ENCODE results near the gene CCDC85A. TPM values are rescaled to one million over a fixed set of nuclear protein-coding genes. Genes with fewer than 3 reads are reported as not detected.

Gene CCDC85A
- total and polyA plus RNA-seq, 2 experiments from 2014 or later = 2.5 to 3.3 TPM

DNA sequence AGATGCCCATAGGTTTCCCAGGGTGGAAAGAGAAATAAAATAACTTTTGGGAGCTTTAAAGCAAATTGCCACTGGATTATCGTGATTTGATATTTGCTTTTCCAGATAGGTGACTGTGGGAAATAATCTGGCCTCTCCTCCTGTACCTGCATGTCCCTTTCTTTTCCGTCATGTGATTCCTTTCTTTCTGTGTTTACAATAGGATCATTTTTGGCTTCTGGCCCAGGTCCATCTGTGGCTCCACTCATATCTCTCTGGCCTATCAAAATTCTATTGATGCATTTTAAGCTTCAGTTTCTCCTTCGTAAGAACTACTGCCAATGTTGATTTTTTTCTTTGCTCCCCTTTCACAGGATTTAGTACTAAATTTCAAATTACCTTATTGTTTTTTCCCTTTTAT is 153.6 kb downstream of the CCDC85A start:
- peak; percentile 28 for DNase-seq (ENCODE audit: low spot score)
- Histone ChIP-seq H4K20me1 (ENCODE audit: insufficient read depth, poor library complexity, severe bottlenecking) (no peaks in the 10 kb centered on the region), H3K4me3 (no peak overlapping the region), H2AFZ (no peak overlapping the region), H3K36me3 (replicated peaks; ENCODE audit: insufficient read depth, low read depth) (no peaks in the 10 kb centered on the region), H3K4me2 (no peak overlapping the region), H3K9me2 (replicated peaks; ENCODE audit: insufficient read depth) (no peaks in the 10 kb centered on the region), H3K79me2 (no peaks in the 10 kb centered on the region), H3K9me3 (ENCODE audit: low read depth) (no peaks in the 10 kb centered on the region), H3K4me1 (ENCODE audit: insufficient read depth) (no peaks in the 10 kb centered on the region), H3K27ac (no peak overlapping the region), H3K27me3 (no peaks in the 10 kb centered on the region)
- TF ChIP-seq EZH2 (IDR thresholded peaks at IDR 0.05; ENCODE audit: borderline replicate concordance) (no peak), EZH2phosphoT487 (IDR thresholded peaks at IDR 0.05; ENCODE audit: low read depth, severe bottlenecking, unreplicated experiment) (no peak)
- TF ChIP-seq, protein P1, sequence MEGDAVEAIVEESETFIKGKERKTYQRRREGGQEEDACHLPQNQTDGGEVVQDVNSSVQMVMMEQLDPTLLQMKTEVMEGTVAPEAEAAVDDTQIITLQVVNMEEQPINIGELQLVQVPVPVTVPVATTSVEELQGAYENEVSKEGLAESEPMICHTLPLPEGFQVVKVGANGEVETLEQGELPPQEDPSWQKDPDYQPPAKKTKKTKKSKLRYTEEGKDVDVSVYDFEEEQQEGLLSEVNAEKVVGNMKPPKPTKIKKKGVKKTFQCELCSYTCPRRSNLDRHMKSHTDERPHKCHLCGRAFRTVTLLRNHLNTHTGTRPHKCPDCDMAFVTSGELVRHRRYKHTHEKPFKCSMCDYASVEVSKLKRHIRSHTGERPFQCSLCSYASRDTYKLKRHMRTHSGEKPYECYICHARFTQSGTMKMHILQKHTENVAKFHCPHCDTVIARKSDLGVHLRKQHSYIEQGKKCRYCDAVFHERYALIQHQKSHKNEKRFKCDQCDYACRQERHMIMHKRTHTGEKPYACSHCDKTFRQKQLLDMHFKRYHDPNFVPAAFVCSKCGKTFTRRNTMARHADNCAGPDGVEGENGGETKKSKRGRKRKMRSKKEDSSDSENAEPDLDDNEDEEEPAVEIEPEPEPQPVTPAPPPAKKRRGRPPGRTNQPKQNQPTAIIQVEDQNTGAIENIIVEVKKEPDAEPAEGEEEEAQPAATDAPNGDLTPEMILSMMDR (IDR thresholded peaks at IDR 0.05; ENCODE audit: poor library complexity) = no peak
- WGBS (ENCODE audit: low lambda C conversion rate, missing lambda C conversion rate) = 67% methylated on average over 3 of the region's 3 CpGs

DNA sequence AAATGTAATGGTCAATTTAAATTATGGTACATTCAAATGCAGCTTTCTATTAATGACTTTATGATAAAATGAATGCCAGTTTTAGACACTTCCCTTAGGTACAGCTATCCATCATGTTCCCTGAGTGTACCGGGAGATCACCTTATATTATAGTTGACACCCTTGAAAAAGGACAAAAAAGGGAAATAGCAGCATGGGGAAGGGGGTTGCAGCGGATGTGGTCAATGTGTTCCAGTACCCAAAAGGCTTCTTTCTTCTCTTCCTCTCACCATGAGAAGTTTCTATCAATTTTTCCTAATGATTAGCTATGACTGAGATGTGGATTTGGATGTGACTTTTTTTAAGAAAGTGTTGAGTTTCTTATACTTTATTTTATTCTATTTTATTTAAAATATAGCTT is 154.4 kb downstream of the CCDC85A start:
- TF ChIP-seq EZH2phosphoT487 (IDR thresholded peaks at IDR 0.05; ENCODE audit: low read depth, severe bottlenecking, unreplicated experiment) (no peak), EZH2 (IDR thresholded peaks at IDR 0.05; ENCODE audit: borderline replicate concordance) (no peak)
- TF ChIP-seq, protein P1 (IDR thresholded peaks at IDR 0.05; ENCODE audit: poor library complexity) = no peak
- H3K9me3 ChIP-seq (ENCODE audit: low read depth) = no peaks in the 10 kb centered on the region
- DNase-seq (ENCODE audit: low spot score) = no peak
- H3K4me2 ChIP-seq = no peak overlapping the region
- H2AFZ ChIP-seq = no peak overlapping the region
- H3K36me3 ChIP-seq (replicated peaks; ENCODE audit: insufficient read depth, low read depth) = no peaks in the 10 kb centered on the region
- H3K27me3 ChIP-seq = no peaks in the 10 kb centered on the region
- no peaks in the 10 kb centered on the region for H3K9me2 ChIP-seq (replicated peaks; ENCODE audit: insufficient read depth)
- H3K27ac ChIP-seq = no peak overlapping the region
- H3K79me2 ChIP-seq = no peaks in the 10 kb centered on the region
- H3K4me3 ChIP-seq = no peak overlapping the region
- 100% methylated on average over 2 of the region's 2 CpGs for WGBS (ENCODE audit: low lambda C conversion rate, missing lambda C conversion rate)
- H4K20me1 ChIP-seq (ENCODE audit: insufficient read depth, poor library complexity, severe bottlenecking) = no peaks in the 10 kb centered on the region
- H3K4me1 ChIP-seq (ENCODE audit: insufficient read depth) = no peaks in the 10 kb centered on the region

DNA sequence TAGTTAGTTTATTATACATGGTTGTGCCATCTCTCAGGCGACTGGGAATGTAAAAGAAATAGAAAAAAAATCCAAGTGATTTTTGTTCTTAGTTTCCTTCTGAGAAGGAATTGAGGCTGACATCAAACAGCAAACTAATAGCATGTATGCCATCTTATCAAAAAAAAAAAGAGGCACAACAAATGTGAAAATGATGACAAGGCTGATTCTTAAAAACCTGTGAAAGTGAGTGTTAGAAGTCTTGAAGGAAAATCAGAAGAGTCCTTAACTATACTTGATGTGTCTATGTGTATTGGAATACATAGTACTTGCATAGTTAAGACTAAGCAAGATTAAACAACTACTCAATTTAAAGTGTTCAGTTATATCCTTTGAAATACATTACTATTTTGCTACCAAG is 161.0 kb downstream of the CCDC85A start:
- H3K4me1 ChIP-seq (ENCODE audit: insufficient read depth) = no peaks in the 10 kb centered on the region
- no peaks in the 10 kb centered on the region for H3K9me2 ChIP-seq (replicated peaks; ENCODE audit: insufficient read depth)
- no peaks in the 10 kb centered on the region for H3K9me3 ChIP-seq (ENCODE audit: low read depth)
- TF ChIP-seq, protein P1 (IDR thresholded peaks at IDR 0.05; ENCODE audit: poor library complexity) = no peak
- TF ChIP-seq EZH2phosphoT487 (IDR thresholded peaks at IDR 0.05; ENCODE audit: low read depth, severe bottlenecking, unreplicated experiment) (no peak), EZH2 (IDR thresholded peaks at IDR 0.05; ENCODE audit: borderline replicate concordance) (no peak)
- no peaks in the 10 kb centered on the region for H3K36me3 ChIP-seq (replicated peaks; ENCODE audit: insufficient read depth, low read depth)
- WGBS (ENCODE audit: low lambda C conversion rate, missing lambda C conversion rate) = 86% methylated on average over 1 of the region's 1 CpG
- H3K4me2 ChIP-seq = no peak overlapping the region
- H2AFZ ChIP-seq = no peak overlapping the region
- H3K27me3 ChIP-seq = no peaks in the 10 kb centered on the region
- no peak overlapping the region for H3K4me3 ChIP-seq
- no peak overlapping the region for H3K27ac ChIP-seq
- H3K79me2 ChIP-seq = no peaks in the 10 kb centered on the region
- no peaks in the 10 kb centered on the region for H4K20me1 ChIP-seq (ENCODE audit: insufficient read depth, poor library complexity, severe bottlenecking)
- no peak for DNase-seq (ENCODE audit: low spot score)

DNA sequence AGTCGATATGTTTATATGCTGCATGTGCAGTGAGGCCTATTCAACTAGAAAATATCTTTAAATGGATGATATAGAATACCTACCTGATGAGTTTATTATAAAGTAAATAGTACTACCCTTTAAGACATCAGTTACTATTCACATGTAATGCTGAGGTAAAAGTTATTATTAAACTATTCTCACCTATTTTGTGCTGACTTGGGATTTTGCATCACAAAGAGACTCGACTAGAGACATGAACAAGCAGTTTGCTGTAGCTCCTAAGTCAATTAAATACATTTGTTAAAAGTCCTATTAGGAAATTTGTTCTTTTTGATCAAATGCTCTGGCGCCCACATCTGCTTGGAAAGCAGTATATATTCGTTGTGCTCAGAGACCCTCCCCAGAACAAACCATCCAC is 164.1 kb downstream of the CCDC85A start:
- no peaks in the 10 kb centered on the region for H3K27me3 ChIP-seq
- H3K4me3 ChIP-seq = no peak overlapping the region
- no peaks in the 10 kb centered on the region for H3K36me3 ChIP-seq (replicated peaks; ENCODE audit: insufficient read depth, low read depth)
- no peak overlapping the region for H2AFZ ChIP-seq
- H3K9me3 ChIP-seq (ENCODE audit: low read depth) = no peaks in the 10 kb centered on the region
- H3K27ac ChIP-seq = no peak overlapping the region
- TF ChIP-seq EZH2phosphoT487 (IDR thresholded peaks at IDR 0.05; ENCODE audit: low read depth, severe bottlenecking, unreplicated experiment) (no peak), EZH2 (IDR thresholded peaks at IDR 0.05; ENCODE audit: borderline replicate concordance) (no peak)
- TF ChIP-seq, protein P1 (IDR thresholded peaks at IDR 0.05; ENCODE audit: poor library complexity) = no peak
- no peaks in the 10 kb centered on the region for H3K9me2 ChIP-seq (replicated peaks; ENCODE audit: insufficient read depth)
- no peak overlapping the region for H3K4me2 ChIP-seq
- no peaks in the 10 kb centered on the region for H4K20me1 ChIP-seq (ENCODE audit: insufficient read depth, poor library complexity, severe bottlenecking)
- no peaks in the 10 kb centered on the region for H3K4me1 ChIP-seq (ENCODE audit: insufficient read depth)
- WGBS (ENCODE audit: low lambda C conversion rate, missing lambda C conversion rate) = 82% methylated on average over 4 of the region's 4 CpGs
- H3K79me2 ChIP-seq = no peaks in the 10 kb centered on the region
- no peak for DNase-seq (ENCODE audit: low spot score)
